ENCODE results near the gene NFKBIL1.
A peak's percentile ranks its signal among the peaks of the same experiment; 100 is the strongest.
"Not testable (repeated sequence)": the region's sequence is repeated elsewhere in the genome, so short reads cannot be mapped to it uniquely, and the experiment has no call there.

The NFKBIL1 gene, protein sequence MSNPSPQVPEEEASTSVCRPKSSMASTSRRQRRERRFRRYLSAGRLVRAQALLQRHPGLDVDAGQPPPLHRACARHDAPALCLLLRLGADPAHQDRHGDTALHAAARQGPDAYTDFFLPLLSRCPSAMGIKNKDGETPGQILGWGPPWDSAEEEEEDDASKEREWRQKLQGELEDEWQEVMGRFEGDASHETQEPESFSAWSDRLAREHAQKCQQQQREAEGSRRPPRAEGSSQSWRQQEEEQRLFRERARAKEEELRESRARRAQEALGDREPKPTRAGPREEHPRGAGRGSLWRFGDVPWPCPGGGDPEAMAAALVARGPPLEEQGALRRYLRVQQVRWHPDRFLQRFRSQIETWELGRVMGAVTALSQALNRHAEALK
- total RNA-seq, result 4.9 to 8.8 (median 6.8) reads per million in 4 donors

DNA sequence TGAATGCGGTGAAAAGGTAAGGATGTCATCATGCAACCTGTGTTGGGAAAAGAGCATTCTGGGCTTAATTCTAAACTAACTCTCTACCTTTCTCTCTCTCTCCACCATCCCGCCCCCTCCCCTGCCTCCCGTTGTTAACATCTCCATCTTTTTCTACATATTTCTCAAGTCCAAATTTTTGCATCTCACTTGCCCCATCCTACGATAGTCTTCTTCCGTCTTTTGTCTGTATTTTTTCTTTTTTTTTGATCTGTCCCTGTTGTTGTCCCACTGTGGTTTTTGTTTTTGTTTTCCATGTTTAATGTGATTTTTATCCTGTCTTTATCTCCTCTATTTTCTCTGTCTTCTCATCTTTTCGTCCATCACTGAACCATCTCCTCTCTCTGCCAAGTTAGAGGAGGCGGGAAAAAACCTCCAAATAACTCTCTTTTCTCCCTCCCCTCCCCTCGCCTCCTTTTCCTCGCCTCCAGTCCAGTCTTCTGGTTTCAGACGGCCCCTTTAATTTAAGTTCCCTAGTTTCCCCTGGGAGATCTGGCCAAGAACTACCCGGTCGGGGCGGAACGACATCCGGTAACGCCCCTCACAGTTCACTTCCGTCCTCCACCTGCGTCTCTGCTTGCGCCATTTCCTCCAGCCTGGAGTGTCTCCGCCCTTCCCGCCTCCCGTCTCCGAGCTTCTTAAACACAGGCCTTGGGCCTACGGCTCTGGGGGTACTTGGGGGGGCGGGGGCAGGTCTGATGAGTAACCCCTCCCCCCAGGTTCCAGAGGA is at the start of gene NFKBIL1:
Gene NFKBIL1, plus strand, starts transcription at position 651 of the 769 bp plus-strand sequence. Its CDS starts 87 bp downstream, at position 738.
- peak; percentile 75 to 96 (median 83) for DNase-seq

DNA sequence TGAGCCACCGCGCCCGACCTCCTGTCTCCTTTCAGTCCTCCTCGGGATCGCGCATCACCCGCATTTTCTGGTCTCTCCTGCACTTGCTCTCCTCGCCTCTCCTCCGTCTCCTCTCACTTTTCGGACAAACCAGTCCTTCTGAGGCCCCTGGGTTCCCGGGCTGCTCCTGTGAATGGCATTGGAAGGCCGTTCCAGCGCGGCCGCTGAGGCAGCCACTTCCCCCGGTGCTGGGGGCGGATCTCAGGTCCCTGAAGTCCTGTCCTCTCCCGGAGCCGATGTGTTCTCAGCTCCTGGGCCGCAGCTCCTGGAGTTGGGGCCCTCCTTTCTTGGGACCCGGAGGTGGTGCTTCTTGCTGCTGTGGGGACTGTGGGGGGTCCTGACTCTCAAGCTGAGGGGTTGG is 48.7 kb upstream of the NFKBIL1 start:
- no peak for DNase-seq

DNA sequence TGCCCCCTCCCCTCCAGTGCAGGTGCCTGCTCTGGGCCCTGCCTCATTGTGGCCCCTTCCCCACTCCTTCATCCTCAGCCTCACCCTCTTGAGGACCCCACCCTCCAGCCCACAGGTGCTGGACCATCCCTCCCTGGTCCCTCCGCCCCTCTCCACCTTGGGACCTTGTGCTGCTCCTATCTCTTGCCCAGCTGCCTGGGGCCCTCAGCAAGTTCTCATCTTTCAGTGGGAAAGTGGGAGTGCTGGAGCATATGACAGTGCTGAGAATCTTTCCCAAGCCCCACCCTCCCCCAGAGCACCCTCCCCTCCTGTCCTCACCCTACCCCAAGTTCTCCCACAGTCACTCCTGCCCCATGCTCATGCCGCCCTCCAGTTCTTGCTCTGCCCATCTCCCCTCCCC is 47.8 kb upstream of the NFKBIL1 start:
- DNase-seq, result not testable (repeated sequence)

- no peak for DNase-seq
Measured at GRCh38 chr6:31502586-31502985, 44.8 kb upstream of the NFKBIL1 start.

GRCh38 chr6:31509036-31509435 is 38.4 kb upstream of the NFKBIL1 start:
- not testable (repeated sequence) for DNase-seq

GRCh38 chr6:31510007-31510406 is 37.4 kb upstream of the NFKBIL1 start:
- no peak for DNase-seq

GRCh38 chr6:31513456-31514165 is 33.8 kb upstream of the NFKBIL1 start:
- DNase-seq, result no peak

GRCh38 chr6:31521835-31522234 is 25.6 kb upstream of the NFKBIL1 start:
- DNase-seq, result no peak

GRCh38 chr6:31525553-31525931 is 21.9 kb upstream of the NFKBIL1 start:
- no peak for DNase-seq

DNA sequence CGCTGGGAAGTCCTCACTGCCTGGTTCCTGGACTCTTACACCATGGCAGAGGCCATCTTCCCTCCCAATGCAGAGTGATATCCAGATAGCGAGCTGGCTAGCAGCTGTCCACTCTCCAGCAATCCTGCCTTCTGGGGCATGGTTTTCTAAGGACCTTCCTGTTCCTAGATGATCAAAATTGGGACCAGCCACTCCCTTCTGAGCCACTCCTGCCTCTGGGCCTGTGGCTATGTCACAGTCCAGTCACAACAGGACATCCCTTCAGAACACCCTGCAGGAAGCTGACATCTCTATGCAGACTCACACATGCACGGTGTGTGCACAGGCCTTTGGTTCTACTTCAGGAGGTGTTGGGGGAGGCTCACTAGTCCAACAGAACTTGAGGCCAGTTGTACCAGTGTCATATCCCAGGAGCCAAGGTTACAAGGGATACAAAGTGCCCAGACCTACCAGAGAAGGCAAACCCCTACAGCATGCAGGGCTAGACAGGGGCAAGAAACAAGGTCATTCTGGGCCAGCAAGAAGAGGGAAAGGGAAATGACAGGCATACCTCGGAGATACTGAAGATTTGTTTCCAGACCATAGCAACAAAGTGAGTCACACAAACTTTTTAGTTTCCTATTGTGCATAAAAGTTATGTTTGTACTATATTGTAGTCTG is 21.3 kb upstream of the NFKBIL1 start:
- no peak for DNase-seq

DNA sequence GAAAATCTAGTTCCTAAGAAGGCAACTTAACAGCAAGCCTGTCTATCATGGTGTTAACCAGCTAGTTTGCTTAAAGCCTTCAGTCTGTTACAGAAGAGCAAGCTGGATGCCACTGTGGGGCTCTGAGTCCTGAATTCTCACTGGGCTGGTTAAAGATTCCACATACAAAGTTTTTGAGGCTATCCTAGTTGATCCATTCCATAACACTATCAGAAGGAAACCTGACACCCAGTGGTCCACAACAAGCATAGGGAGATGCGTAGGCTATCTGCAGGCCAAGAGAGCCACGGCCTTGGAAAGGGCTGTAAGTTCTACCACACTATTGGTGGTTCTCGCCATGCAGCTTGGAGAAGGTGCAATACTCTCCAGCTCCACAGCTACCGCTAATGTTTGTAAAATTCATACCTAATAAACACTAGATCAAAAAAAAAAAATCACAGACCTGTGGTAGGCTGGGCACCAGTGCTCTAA is 19.1 kb upstream of the NFKBIL1 start:
- no peak for DNase-seq

DNA sequence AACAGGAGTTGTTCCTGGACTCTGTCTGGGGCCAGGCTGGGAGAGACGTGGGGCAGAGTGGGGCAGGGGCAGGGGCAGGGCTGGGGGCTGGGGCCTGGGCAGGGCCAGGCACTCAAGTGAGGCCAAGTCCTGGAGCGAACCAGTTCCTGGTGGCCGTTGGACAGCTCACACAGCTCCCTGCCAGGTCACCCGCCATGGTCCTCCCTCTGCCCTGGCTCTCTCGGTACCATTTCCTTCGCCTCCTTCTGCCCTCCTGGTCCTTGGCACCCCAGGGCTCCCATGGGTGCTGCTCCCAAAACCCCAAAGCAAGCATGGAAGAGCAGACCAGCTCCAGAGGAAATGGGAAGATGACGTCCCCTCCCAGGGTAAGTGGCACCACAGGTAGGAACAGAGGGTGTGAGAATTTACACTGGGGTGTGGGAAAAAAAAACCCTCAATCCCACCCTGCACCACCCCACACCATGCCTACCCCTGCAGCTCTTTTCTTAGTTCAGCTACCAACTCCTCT is 18.5 kb upstream of the NFKBIL1 start, which contains the start of gene MCCD1:
Gene MCCD1, plus strand, starts transcription at position 142 of the 508 bp plus-strand sequence. Its CDS starts 53 bp downstream, at position 195.
- DNase-seq, result no peak

DNA sequence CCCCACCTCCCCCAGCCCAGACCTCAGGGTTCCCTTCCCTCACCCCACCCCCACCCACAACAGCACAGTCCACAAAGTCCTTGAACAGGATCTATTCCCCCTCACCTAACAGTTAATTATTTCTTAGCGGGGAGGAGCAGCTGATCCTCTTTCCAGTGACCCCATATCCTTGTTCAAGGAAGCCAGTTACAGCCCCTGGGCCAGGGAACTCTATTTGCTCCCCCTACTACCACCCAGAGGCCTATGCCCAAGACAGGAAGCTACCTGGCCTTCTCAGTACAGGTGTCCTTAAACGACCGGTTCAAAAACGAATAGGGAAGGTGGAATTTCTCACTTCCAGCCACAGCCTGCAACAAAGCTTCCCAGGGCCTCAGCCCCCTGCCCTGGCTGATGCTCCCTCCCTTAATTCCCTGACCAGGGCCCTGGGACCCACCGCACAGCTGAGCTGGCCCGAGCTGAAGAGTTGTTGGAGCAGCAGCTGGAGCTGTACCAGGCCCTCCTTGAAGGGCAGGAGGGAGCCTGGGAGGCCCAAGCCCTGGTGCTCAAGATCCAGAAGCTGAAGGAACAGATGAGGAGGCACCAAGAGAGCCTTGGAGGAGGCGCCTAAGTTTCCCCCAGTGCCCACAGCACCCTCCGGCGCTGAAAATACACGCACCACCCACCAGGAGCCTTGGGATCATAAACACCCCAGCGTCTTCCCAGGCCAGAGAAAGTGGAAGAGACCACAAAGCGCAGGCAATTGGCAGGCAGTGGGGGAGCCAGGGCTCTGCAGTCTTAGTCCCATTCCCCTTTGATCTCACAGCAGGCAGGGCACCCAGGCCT is 17.9 kb upstream of the NFKBIL1 start:
- DNase-seq, result no peak

GRCh38 chr6:31530659-31531058 is 16.7 kb upstream of the NFKBIL1 start:
- DNase-seq, result no peak

- DNase-seq, result no peak
Measured at GRCh38 chr6:31531162-31531561, 16.2 kb upstream of the NFKBIL1 start.

- no peak for DNase-seq
Measured at GRCh38 chr6:31531771-31532643, 15.4 kb upstream of the NFKBIL1 start.

DNA sequence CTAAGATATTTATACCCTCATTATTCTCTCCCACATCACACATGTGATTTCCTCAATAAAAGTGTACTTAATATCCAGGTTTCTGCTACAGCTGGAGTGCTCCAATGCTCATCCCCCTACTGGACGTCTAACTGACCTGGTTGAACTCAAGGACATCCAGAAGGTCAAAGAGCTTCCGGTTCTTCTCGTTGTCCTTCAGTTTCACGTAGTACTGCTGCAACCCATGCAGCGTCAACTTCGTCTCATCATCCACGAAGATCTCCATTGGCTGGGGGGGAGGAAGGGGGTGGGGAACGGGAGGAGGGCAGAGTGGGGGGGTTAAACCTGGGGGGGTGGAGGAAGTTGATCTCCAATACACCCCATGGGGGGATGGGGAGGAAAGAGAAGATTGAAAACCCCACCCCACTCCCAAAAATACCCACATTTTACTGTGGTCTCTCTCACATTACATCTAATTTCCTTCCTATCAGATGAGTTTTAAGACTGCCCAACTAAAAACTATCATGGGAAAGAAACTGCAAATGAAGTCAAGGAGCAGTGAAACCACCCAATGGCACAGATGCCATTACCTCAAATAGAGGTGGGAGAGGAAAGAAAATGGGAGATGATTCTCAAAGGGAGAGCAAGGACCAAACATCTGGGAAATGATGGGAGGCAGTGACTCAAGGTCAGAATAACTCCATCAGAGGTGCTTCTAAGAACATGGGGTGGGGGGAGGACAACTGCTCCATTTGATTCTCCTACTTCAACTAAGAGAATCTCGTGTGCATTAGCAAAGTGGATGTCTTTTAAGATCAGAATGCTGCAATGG is 14.6 kb upstream of the NFKBIL1 start:
- no peak for DNase-seq

- DNase-seq, result no peak
Measured at GRCh38 chr6:31533455-31533841, 14.0 kb upstream of the NFKBIL1 start.

DNA sequence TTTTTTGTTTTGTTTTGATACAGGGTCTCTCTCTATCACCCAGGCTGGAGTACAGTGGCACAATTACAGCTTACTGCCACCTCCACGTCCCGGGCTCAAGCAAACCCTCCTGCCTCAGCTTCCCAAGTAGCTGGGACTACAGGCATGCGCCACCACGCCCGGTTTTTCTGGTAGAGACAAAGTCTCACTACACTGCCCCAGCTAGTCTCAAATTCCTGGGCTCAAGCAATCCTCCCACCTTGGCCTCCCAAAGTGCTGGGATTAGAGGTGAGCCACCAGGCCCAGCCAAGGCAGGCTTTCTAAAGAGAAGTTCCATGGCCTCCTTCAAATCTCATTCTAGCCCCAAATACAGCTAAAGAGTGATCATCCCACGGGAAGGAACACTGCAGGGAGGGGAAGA is 13.4 kb upstream of the NFKBIL1 start:
- DNase-seq, result no peak

Measured in T-helper 1 cell (primary cell).